ENCODE data around the gene RBMS3. TPM values are rescaled to one million over a fixed set of nuclear protein-coding genes. Genes with fewer than 3 reads are reported as not detected.

The RBMS3 gene
- total RNA-seq, 5 donors from 2014 or later (not counting 1 experiment from before 2014, with no cell fraction given): 0.62 to 2.9 (median 1.4) TPM

DNA sequence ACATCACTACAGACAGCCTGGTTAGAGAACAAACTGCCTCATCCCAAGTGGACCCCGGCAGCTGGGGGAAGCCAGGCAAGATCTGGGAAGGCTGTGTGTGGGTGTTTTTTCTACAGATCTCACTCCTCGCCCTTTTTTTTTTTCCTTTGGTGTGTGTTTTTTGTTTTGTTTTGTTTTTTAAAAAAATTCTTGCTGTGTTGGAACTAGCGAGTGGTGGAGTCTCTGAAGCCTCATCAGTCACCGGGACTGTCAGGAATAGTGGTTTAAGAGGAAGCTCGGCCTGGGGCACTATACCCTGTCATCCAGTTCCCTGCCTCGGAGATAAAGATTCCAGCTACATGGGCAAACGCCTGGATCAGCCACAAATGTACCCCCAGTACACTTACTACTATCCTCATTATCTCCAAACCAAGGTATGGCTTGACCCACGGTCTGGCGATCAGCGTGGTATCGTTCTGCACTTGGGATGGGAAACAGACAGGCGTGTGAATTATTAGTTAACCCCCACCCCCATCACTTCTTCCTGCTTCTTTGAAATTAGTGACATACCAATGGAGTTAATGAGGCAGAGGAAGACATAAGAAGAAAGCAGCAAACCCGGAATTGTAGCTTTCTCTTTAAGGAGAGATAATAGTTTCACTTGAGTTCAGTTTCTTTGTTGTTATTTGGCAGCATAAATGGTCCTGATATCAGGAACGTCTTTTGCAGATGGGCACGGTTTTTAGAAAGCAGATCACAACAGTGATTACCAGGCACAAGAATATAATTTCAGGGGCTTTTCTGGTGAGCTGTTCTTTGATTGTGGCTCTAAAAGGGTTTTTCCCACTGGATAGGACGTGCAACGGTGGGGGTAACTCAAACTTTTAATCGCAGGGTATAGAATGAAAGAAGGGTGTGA lies 722 bp downstream of the RBMS3 start:
- Histone ChIP-seq H3K27me3 (replicated peaks in 1 of 2; ENCODE audit: control insufficient read depth in 2 of 2, extremely low read depth in 1 of 2, insufficient read depth in 2 of 2, low read length in 1 of 2) (peaks cover 0 to 6% of the 10 kb centered on the region in 2 experiments), H3K4me1 (ENCODE audit: control insufficient read depth in 1 of 2, extremely low read depth in 1 of 2, insufficient read depth in 2 of 2, low read length in 2 of 2) (peaks cover 3 to 15% of the 10 kb centered on the region in 2 experiments), H3K4me3 (ENCODE audit: control insufficient read depth in 1 of 2, extremely low read depth in 1 of 2, low read length in 1 of 2) (peak overlapping the region; percentile 30 to 75), H3K36me3 (ENCODE audit: control insufficient read depth in 2 of 2, extremely low read depth in 1 of 2, insufficient read depth in 1 of 2, low read length in 1 of 2) (no peaks in the 10 kb centered on the region), H3K27ac (ENCODE audit: low read length) (no peak overlapping the region), H3K9me3 (no peaks in the 10 kb centered on the region)
- WGBS (ENCODE audit: insufficient coverage): 31% methylated on average over 4 of the region's 18 CpGs
- POLR2A ChIA-PET: interaction anchor here in 1 of 2 donors (0.6 to 0.7 kb wide), 2 partner anchors 13 to 28 kb away, joined by 3 to 6 read pairs; no protein-coding TSS in a partner anchor
- Mint-ChIP-seq H3K9me3 (no peaks in the 10 kb centered on the region), H3K4me3 (peak overlapping the region; percentile 74 to 90 (median 81)), H3K27ac (peak overlapping the region; percentile 16 to 36), H3K4me1 (peaks cover 28 to 35% (median 30%) of the 10 kb centered on the region in 3 donors), H3K36me3 (no peaks in the 10 kb centered on the region), H3K27me3 (peaks cover 13 to 18% of the 10 kb centered on the region in 2 donors)
- DNase-seq (peak in 1 of 35 experiments; percentile 30), ATAC-seq (replicated peaks in 1 of 4) (peak in 1 of 4 experiments; percentile 58)
- CTCF ChIA-PET: interaction anchor here in 1 of 2 donors (0.6 to 0.7 kb wide), 3 partner anchors 105 to 1218 kb away, joined by 4 to 9 read pairs (median 5); no protein-coding TSS in a partner anchor

DNA sequence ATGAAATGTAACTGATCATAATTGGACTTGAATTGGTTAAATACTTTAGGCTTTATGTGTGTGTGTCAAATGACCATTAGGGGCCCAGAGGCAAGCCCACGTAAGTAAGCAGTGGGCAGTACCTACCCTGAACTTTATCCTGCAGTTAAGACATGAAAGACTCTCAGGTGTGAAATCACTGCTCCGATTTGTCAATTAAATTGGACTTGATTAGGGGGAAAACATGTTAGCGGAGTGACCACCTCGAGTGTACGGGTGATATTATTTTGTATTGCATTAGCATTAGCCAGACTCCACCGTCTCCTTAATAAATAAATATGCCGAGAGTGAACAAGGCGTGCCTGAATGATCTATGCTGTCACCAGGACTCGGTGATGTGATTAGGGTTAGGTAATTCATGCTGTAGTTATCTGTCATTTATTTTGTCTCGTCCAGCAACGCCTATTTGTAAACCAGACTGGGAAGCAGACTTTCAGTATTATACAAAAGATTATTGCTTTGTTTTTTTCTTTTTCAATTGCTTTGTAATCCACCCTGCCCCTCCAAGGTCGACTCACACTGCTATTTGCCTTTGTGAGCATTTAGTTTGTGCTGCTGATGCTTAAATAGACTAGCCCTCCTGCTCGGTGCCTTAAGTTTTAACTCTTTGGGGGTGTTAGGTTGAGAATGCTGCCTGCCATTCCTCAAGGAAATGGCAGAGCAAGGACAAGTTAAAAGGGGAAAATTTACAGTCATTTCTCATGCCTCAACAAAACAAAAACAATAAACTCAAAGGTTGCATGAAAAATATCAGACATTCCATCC lies 1.8 kb downstream of the RBMS3 start:
- H3K4me3 Mint-ChIP-seq: peak overlapping the region; percentile 74 to 90 (median 81)
- WGBS (ENCODE audit: insufficient coverage): no CpG with 5 or more reads among the region's 13 CpGs
- no peak for ATAC-seq (replicated peaks in 1 of 4)
- Histone ChIP-seq H3K36me3 (ENCODE audit: control insufficient read depth in 2 of 2, extremely low read depth in 1 of 2, insufficient read depth in 1 of 2, low read length in 1 of 2) (no peaks in the 10 kb centered on the region), H3K4me1 (ENCODE audit: control insufficient read depth in 1 of 2, extremely low read depth in 1 of 2, insufficient read depth in 2 of 2, low read length in 2 of 2) (peaks cover 3 to 16% of the 10 kb centered on the region in 2 experiments), H3K4me3 (ENCODE audit: control insufficient read depth in 1 of 2, extremely low read depth in 1 of 2, low read length in 1 of 2) (no peak overlapping the region), H3K9me3 (no peaks in the 10 kb centered on the region), H3K27ac (ENCODE audit: low read length) (no peak overlapping the region), H3K27me3 (replicated peaks in 1 of 2; ENCODE audit: control insufficient read depth in 2 of 2, extremely low read depth in 1 of 2, insufficient read depth in 2 of 2, low read length in 1 of 2) (peaks cover 0 to 6% of the 10 kb centered on the region in 2 experiments)
- no peak for DNase-seq
- peaks cover 13 to 18% of the 10 kb centered on the region in 2 donors for H3K27me3 Mint-ChIP-seq
- ChIA-PET CTCF (no interaction called here), POLR2A (no interaction called here)
- H3K9me3 Mint-ChIP-seq: no peaks in the 10 kb centered on the region
- no peaks in the 10 kb centered on the region for H3K36me3 Mint-ChIP-seq
- H3K4me1 Mint-ChIP-seq: peaks cover 28 to 35% (median 30%) of the 10 kb centered on the region in 3 donors
- H3K27ac Mint-ChIP-seq: peak overlapping the region in 1 of 2 donors; percentile 22

DNA sequence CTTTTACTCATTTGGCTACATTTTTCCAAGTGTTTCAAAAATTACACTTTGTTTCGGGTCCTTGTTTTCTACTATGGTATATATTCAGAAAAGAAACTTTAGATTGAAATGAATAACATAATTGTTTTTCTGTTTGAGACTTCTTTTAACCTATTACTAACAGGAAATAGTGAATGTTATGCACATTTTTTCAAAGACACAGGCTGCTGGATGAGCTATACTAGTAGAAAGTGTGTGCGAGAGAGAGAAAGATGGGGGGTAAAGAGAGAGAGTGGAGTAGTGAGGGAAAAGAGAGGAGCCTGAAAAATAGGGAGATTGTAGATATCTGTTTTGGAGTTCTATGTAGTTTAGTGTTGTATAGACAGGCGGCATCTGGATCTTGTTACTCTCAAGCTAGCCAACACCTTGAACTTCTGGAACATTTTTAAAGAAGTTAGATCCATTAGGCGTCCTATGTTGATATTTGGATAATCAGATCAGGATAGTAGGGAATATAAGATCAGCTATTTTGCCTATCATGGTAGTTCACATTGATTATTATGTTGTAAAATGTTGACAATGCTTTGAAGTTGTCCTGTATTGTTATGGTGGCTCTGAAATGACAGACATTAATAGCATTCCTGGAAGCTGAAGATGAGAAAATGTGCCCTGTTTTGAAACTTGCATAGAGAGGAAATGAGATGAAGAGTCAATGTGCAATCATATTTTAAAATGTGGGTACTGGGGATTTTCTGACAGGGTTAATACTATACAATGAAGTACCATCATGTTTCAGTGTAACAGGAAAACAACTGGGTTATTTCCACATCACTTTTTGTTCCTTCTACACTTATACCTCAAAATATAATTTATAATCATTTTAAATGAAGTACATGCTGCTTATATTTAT lies 2.6 kb downstream of the RBMS3 start:
- no peaks in the 10 kb centered on the region for H3K36me3 ChIP-seq (ENCODE audit: control insufficient read depth in 2 of 2, extremely low read depth in 1 of 2, insufficient read depth in 1 of 2, low read length in 1 of 2)
- WGBS (ENCODE audit: insufficient coverage): 44% methylated on average over 1 of the region's 4 CpGs
- Mint-ChIP-seq H3K36me3 (no peaks in the 10 kb centered on the region), H3K9me3 (no peaks in the 10 kb centered on the region), H3K27me3 (peaks cover 13 to 18% of the 10 kb centered on the region in 2 donors), H3K4me1 (peaks cover 28 to 35% (median 30%) of the 10 kb centered on the region in 3 donors), H3K27ac (peak overlapping the region; percentile 5 to 53), H3K4me3 (peak overlapping the region; percentile 10 to 90 (median 81))
- no peak for ATAC-seq (replicated peaks in 1 of 4)
- H3K9me3 ChIP-seq: no peaks in the 10 kb centered on the region
- H3K4me1 ChIP-seq (ENCODE audit: control insufficient read depth in 1 of 2, extremely low read depth in 1 of 2, insufficient read depth in 2 of 2, low read length in 2 of 2): peaks cover 3 to 16% of the 10 kb centered on the region in 2 experiments
- DNase-seq: no peak
- ChIA-PET POLR2A (no interaction called here), CTCF (no interaction called here)
- H3K4me3 ChIP-seq (ENCODE audit: control insufficient read depth in 1 of 2, extremely low read depth in 1 of 2, low read length in 1 of 2): no peak overlapping the region
- no peak overlapping the region for H3K27ac ChIP-seq (ENCODE audit: low read length)
- H3K27me3 ChIP-seq (replicated peaks in 1 of 2; ENCODE audit: control insufficient read depth in 2 of 2, extremely low read depth in 1 of 2, insufficient read depth in 2 of 2, low read length in 1 of 2): peaks cover 0 to 6% of the 10 kb centered on the region in 2 experiments

DNA sequence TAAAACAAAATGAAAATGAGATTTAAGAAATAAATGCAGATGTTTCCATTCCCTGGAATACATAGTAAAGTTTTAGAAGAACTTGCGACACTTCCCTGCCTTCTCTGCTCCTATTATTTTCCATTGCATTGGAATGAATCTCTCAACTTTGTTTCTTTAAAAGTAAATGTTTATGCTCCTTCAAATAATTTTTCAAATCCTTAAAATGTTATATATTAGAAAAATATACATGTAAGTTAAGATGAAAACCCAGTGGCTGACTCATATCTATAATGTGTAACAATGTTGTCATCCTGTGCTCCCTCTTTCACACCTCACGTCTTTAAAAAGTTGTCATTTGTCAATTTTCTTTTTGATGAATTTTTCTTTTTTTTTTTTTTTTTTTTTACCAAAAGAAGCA lies 3.6 kb downstream of the RBMS3 start:
- no peaks in the 10 kb centered on the region for H3K9me3 Mint-ChIP-seq
- H3K4me3 ChIP-seq (ENCODE audit: control insufficient read depth in 1 of 2, extremely low read depth in 1 of 2, low read length in 1 of 2): no peak overlapping the region
- H3K27me3 ChIP-seq (replicated peaks in 1 of 2; ENCODE audit: control insufficient read depth in 2 of 2, extremely low read depth in 1 of 2, insufficient read depth in 2 of 2, low read length in 1 of 2): peaks cover 0 to 6% of the 10 kb centered on the region in 2 experiments
- no peaks in the 10 kb centered on the region for H3K36me3 ChIP-seq (ENCODE audit: control insufficient read depth in 2 of 2, extremely low read depth in 1 of 2, insufficient read depth in 1 of 2, low read length in 1 of 2)
- no peak overlapping the region for H3K27ac ChIP-seq (ENCODE audit: low read length)
- ATAC-seq (replicated peaks in 1 of 4) (no peak), DNase-seq (no peak)
- ChIA-PET CTCF (no interaction called here), POLR2A (no interaction called here)
- H3K36me3 Mint-ChIP-seq: no peaks in the 10 kb centered on the region
- H3K27ac Mint-ChIP-seq: no peak overlapping the region
- WGBS (ENCODE audit: insufficient coverage): no CpG with 5 or more reads among the region's 2 CpGs
- H3K27me3 Mint-ChIP-seq: peaks cover 13 to 18% of the 10 kb centered on the region in 2 donors
- peaks cover 3 to 16% of the 10 kb centered on the region in 2 experiments for H3K4me1 ChIP-seq (ENCODE audit: control insufficient read depth in 1 of 2, extremely low read depth in 1 of 2, insufficient read depth in 2 of 2, low read length in 2 of 2)
- H3K9me3 ChIP-seq: no peaks in the 10 kb centered on the region
- no peak overlapping the region for H3K4me3 Mint-ChIP-seq
- H3K4me1 Mint-ChIP-seq: peaks cover 28 to 35% (median 30%) of the 10 kb centered on the region in 3 donors

DNA sequence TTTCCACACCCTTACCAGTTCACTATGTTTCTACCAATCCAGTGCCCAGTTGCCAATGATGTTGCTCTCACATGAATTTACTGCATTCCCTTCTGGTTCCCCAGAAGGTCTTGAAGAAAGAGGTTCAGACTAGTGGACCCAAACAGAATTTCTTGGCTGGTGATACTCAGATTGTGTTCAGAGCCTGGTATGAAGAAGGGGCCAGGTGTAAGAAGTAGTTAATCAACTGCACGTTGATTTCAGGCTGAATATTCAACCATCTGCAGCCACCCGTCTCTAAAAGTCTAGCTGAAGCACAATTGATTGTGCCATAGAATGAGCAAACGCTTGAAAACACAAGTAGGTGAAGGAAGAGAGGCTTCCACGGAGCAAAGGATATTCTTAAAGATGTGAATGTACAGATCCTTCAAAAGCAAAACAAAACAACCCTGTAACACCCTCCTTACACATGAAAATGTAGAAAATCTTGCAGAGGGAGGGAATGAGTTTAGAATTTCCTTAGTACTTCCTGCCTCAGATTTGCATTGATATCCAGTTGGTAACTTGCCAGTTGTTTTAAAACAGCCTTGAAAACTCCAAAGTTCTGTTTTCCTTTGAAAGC lies 4.7 kb downstream of the RBMS3 start:
- no peak overlapping the region for H3K4me3 ChIP-seq (ENCODE audit: control insufficient read depth in 1 of 2, extremely low read depth in 1 of 2, low read length in 1 of 2)
- H3K27me3 Mint-ChIP-seq: peaks cover 13 to 18% of the 10 kb centered on the region in 2 donors
- no peak overlapping the region for H3K27ac Mint-ChIP-seq
- DNase-seq: no peak
- peaks cover 0 to 6% of the 10 kb centered on the region in 2 experiments for H3K27me3 ChIP-seq (replicated peaks in 1 of 2; ENCODE audit: control insufficient read depth in 2 of 2, extremely low read depth in 1 of 2, insufficient read depth in 2 of 2, low read length in 1 of 2)
- ChIA-PET CTCF (no interaction called here), POLR2A (no interaction called here)
- H3K9me3 Mint-ChIP-seq: no peaks in the 10 kb centered on the region
- H3K4me1 ChIP-seq (ENCODE audit: control insufficient read depth in 1 of 2, extremely low read depth in 1 of 2, insufficient read depth in 2 of 2, low read length in 2 of 2): peaks cover 3 to 16% of the 10 kb centered on the region in 2 experiments
- no peak overlapping the region for H3K4me3 Mint-ChIP-seq
- H3K4me1 Mint-ChIP-seq: peaks cover 25 to 31% (median 27%) of the 10 kb centered on the region in 3 donors
- 53% methylated on average over 2 of the region's 4 CpGs for WGBS (ENCODE audit: insufficient coverage)
- H3K27ac ChIP-seq (ENCODE audit: low read length): no peak overlapping the region
- no peak for ATAC-seq (replicated peaks in 1 of 4)
- H3K36me3 ChIP-seq (ENCODE audit: control insufficient read depth in 2 of 2, extremely low read depth in 1 of 2, insufficient read depth in 1 of 2, low read length in 1 of 2): no peaks in the 10 kb centered on the region
- no peaks in the 10 kb centered on the region for H3K36me3 Mint-ChIP-seq
- no peaks in the 10 kb centered on the region for H3K9me3 ChIP-seq

All from T-cell (primary cell).